GM18526 (cell line): Measurements from ENCODE around the gene DGCR2.

Source experiments
- POLR2A ChIP-seq: IDR thresholded peaks from 3 replicates; pipeline ENCODE4 v1.6.1; 2011; ENCODE audit not compliant: insufficient read length; ENCODE audit errors: extremely low read depth

DGCR2 gene

GRCh38 chr22:19039796-19040280 lies 82.4 kb downstream of the DGCR2 start:
- no peak for TF ChIP-seq POLR2A

GRCh38 chr22:19039448-19039780 lies 82.8 kb downstream of the DGCR2 start:
- no peak for TF ChIP-seq POLR2A

- no peak for TF ChIP-seq POLR2A
Observed at GRCh38 chr22:19038728-19039447, 83.3 kb downstream of the DGCR2 start.

- TF ChIP-seq POLR2A: no peak
Observed at GRCh38 chr22:19038164-19038546, 84.1 kb downstream of the DGCR2 start.

- no peak for TF ChIP-seq POLR2A
Observed at GRCh38 chr22:19037282-19038163, 84.7 kb downstream of the DGCR2 start.

GRCh38 chr22:19036523-19037273 lies 85.5 kb downstream of the DGCR2 start:
- TF ChIP-seq POLR2A: no peak

- TF ChIP-seq POLR2A: no peak
Observed at GRCh38 chr22:19036229-19036522, 86.0 kb downstream of the DGCR2 start.

GRCh38 chr22:19035474-19036228 lies 86.6 kb downstream of the DGCR2 start:
- no peak for TF ChIP-seq POLR2A

GRCh38 chr22:19022755-19023154 lies 99.5 kb downstream of the DGCR2 start:
- TF ChIP-seq POLR2A: no peak

- no peak for TF ChIP-seq POLR2A
Observed at GRCh38 chr22:19019679-19020032, 102.6 kb downstream of the DGCR2 start.

GRCh38 chr22:19019029-19019678 lies 103.1 kb downstream of the DGCR2 start:
- no peak for TF ChIP-seq POLR2A

- no peak for TF ChIP-seq POLR2A
Observed at GRCh38 chr22:19018256-19018655, 104.0 kb downstream of the DGCR2 start.

GRCh38 chr22:19016081-19016766 lies 106.0 kb downstream of the DGCR2 start:
- TF ChIP-seq POLR2A: no peak

- TF ChIP-seq POLR2A: no peak
Observed at GRCh38 chr22:19014886-19015285, 107.3 kb downstream of the DGCR2 start.
